ENCODE results near the gene POLR2M.

The POLR2M gene

GRCh38 chr15:57694279-57694678 lies 12.2 kb upstream of the POLR2M start:
- DNase-seq, result no peak

- peak; percentile 45 for DNase-seq
Measured at GRCh38 chr15:57696146-57696545, 10.4 kb upstream of the POLR2M start.

GRCh38 chr15:57697588-57697987 lies 8.9 kb upstream of the POLR2M start:
- DNase-seq, result no peak

GRCh38 chr15:57698243-57698642 lies 8.3 kb upstream of the POLR2M start:
- no peak for DNase-seq

GRCh38 chr15:57698991-57699390 lies 7.5 kb upstream of the POLR2M start:
- no peak for DNase-seq

- no peak for DNase-seq
Measured at GRCh38 chr15:57703387-57703786, 3.1 kb upstream of the POLR2M start.

- DNase-seq, result no peak
Measured at GRCh38 chr15:57704441-57704840, 2.1 kb upstream of the POLR2M start.

GRCh38 chr15:57705746-57706404 lies 639 bp upstream of the POLR2M start:
- no peak for DNase-seq

- DNase-seq, result no peak
Measured at GRCh38 chr15:57708047-57708446, 1.5 kb downstream of the POLR2M start.

GRCh38 chr15:57718309-57718708 lies 11.8 kb downstream of the POLR2M start:
- no peak for DNase-seq

GRCh38 chr15:57720867-57721266 lies 14.4 kb downstream of the POLR2M start:
- no peak for DNase-seq

- DNase-seq, result no peak
Measured at GRCh38 chr15:57726411-57726810, 19.9 kb downstream of the POLR2M start.

- no peak for DNase-seq
Measured at GRCh38 chr15:57727031-57727430, 20.5 kb downstream of the POLR2M start.

GRCh38 chr15:57728436-57728835 lies 21.9 kb downstream of the POLR2M start:
- DNase-seq, result no peak

GRCh38 chr15:57730876-57731275 lies 24.4 kb downstream of the POLR2M start:
- no peak for DNase-seq

GRCh38 chr15:57731530-57732103 lies 25.1 kb downstream of the POLR2M start:
- DNase-seq, result no peak

GRCh38 chr15:57732526-57733331 lies 26.2 kb downstream of the POLR2M start:
- DNase-seq, result peak; percentile 73

- DNase-seq, result no peak
Measured at GRCh38 chr15:57734860-57735259, 28.3 kb downstream of the POLR2M start.

GRCh38 chr15:57735431-57735830 lies 28.9 kb downstream of the POLR2M start:
- DNase-seq, result no peak

- DNase-seq, result no peak
Measured at GRCh38 chr15:57735891-57736290, 29.4 kb downstream of the POLR2M start.

- DNase-seq, result no peak
Measured at GRCh38 chr15:57736591-57736990, 30.1 kb downstream of the POLR2M start.

GRCh38 chr15:57738734-57739237 lies 32.3 kb downstream of the POLR2M start:
- no peak for DNase-seq

- no peak for DNase-seq
Measured at GRCh38 chr15:57740048-57740447, 33.5 kb downstream of the POLR2M start.

- DNase-seq, result no peak
Measured at GRCh38 chr15:57741089-57741488, 34.6 kb downstream of the POLR2M start.

Measured in NCI-H1105 (cell line).